ENCODE results near the gene NF2. TPM values are rescaled to one million over a fixed set of nuclear protein-coding genes. Genes with fewer than 3 reads are reported as not detected.

Gene NF2
- total RNA-seq, 1 experiment from 2014 or later: 40.5 TPM

DNA sequence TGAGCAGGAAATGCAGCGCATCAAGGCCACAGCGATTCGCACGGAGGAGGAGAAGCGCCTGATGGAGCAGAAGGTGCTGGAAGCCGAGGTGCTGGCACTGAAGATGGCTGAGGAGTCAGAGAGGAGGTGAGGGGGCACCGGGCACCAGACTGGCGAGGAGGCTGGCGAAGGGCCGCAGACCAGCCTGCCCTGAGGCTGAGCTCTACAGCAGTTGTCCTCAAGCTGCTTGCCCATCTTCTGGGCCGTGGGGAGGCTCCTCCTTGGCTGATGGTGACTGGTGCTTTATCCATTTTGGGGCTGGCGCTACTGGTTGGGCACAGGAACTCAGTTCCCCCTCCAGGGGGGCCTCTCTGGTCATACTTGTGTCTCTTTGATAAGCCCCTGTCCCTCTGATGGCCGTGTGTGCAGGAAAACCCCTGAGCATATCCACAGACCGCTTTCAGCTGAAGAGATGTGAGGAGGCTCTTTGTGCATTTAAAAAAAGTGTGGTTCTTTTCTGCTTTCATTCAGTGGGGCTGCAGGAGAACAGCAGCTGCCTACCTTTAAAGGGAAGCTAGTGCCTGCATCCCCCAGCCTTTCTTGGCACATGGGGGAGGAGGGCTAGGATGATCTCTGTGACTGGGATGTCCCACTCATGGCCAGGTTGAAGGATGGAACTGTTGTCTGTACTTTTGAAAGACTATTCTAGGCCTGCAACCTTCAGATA is 70.1 kb downstream of the NF2 start:
- Histone ChIP-seq H3K27me3 (replicated peaks; ENCODE audit: insufficient read depth, low read depth, low read length, poor library complexity) (no peaks in the 10 kb centered on the region), H3K9me3 (ENCODE audit: low read depth, low read length, poor library complexity, severe bottlenecking) (no peaks in the 10 kb centered on the region), H3K36me3 (ENCODE audit: insufficient read depth, low read length, poor library complexity, severe bottlenecking) (peaks cover 22% of the 10 kb centered on the region), H3K27ac (ENCODE audit: low read depth, low read length, poor library complexity, severe bottlenecking) (no peak overlapping the region), H3K4me3 (ENCODE audit: low read depth, low read length, poor library complexity, severe bottlenecking) (no peak overlapping the region), H3K4me1 (ENCODE audit: insufficient read depth, low read length, poor library complexity, severe bottlenecking) (peaks cover 3% of the 10 kb centered on the region)
- CTCF ChIA-PET: interaction anchor here (0.6 kb wide), 1 partner anchor 53 kb away, joined by 4 read pairs; no protein-coding TSS in a partner anchor
- BruUV-seq (replicated peaks): no TSS peak
- no peak for DNase-seq (ENCODE audit: low spot score)
- POLR2A ChIA-PET (ENCODE audit: low non-redundant PET): no interaction called here
- TF ChIP-seq EZH2 (IDR thresholded peaks at IDR 0.05; ENCODE audit: borderline replicate concordance, low read depth, low read length, poor library complexity, severe bottlenecking): no peak
- TF ChIP-seq, protein P1, sequence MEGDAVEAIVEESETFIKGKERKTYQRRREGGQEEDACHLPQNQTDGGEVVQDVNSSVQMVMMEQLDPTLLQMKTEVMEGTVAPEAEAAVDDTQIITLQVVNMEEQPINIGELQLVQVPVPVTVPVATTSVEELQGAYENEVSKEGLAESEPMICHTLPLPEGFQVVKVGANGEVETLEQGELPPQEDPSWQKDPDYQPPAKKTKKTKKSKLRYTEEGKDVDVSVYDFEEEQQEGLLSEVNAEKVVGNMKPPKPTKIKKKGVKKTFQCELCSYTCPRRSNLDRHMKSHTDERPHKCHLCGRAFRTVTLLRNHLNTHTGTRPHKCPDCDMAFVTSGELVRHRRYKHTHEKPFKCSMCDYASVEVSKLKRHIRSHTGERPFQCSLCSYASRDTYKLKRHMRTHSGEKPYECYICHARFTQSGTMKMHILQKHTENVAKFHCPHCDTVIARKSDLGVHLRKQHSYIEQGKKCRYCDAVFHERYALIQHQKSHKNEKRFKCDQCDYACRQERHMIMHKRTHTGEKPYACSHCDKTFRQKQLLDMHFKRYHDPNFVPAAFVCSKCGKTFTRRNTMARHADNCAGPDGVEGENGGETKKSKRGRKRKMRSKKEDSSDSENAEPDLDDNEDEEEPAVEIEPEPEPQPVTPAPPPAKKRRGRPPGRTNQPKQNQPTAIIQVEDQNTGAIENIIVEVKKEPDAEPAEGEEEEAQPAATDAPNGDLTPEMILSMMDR (conservative IDR thresholded peaks at IDR 0.05; ENCODE audit: low read depth, low read length): no peak
- intact Hi-C loops (cut with micrococcal nuclease; ENCODE audit: unreplicated experiment): no loop called here

DNA sequence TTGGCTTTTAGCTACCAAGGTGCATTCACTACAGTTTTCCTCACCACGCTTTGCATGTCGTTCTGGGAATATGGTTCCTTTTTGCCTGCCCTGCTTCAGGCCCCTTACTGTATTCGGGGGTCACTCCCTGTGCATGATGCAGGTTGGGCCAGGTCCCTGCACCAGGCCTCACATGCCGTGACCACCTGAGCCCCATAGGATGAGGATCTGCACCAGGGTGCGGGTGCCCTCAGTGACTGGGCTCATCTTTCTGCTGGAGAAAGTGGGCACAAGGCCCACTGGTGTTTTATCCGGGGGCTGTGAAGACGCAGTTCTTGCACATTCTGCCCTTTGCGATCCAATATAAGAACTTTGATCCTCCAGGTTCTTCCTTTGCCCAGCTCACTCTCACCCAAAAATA is 70.7 kb downstream of the NF2 start:
- intact Hi-C loops (cut with micrococcal nuclease; ENCODE audit: unreplicated experiment): no loop called here
- Histone ChIP-seq H3K4me3 (ENCODE audit: low read depth, low read length, poor library complexity, severe bottlenecking) (no peak overlapping the region), H3K9me3 (ENCODE audit: low read depth, low read length, poor library complexity, severe bottlenecking) (no peaks in the 10 kb centered on the region), H3K36me3 (ENCODE audit: insufficient read depth, low read length, poor library complexity, severe bottlenecking) (peaks cover 22% of the 10 kb centered on the region), H3K27ac (ENCODE audit: low read depth, low read length, poor library complexity, severe bottlenecking) (no peak overlapping the region), H3K27me3 (replicated peaks; ENCODE audit: insufficient read depth, low read depth, low read length, poor library complexity) (no peaks in the 10 kb centered on the region), H3K4me1 (ENCODE audit: insufficient read depth, low read length, poor library complexity, severe bottlenecking) (peaks cover 3% of the 10 kb centered on the region)
- no peak for TF ChIP-seq EZH2 (IDR thresholded peaks at IDR 0.05; ENCODE audit: borderline replicate concordance, low read depth, low read length, poor library complexity, severe bottlenecking)
- TF ChIP-seq, protein P1 (conservative IDR thresholded peaks at IDR 0.05; ENCODE audit: low read depth, low read length): no peak
- CTCF ChIA-PET: no interaction called here
- no TSS peak for BruUV-seq (replicated peaks)
- POLR2A ChIA-PET (ENCODE audit: low non-redundant PET): no interaction called here
- DNase-seq (ENCODE audit: low spot score): no peak

DNA sequence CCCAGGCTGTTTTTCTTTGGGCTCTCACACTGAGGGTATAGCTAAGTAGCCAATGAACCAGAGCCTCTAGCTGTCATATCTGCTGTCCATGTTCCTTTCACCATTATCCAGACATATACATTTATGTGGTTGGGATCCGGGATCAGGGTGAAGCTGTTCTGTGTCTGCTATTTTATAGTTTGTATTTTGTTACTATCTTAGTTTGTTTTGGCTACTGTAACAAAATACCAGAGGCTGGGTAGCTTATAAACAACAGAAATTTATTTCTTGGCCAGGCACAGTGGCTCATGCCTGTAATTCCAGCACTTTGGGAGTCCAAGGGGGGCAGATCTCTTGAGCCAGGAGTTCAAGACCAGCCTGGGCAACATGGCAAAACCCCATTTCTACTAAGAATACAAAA is 75.9 kb downstream of the NF2 start:
- CTCF ChIA-PET: no interaction called here
- H3K27ac ChIP-seq (ENCODE audit: low read depth, low read length, poor library complexity, severe bottlenecking): no peak overlapping the region
- no peaks in the 10 kb centered on the region for H3K4me1 ChIP-seq (ENCODE audit: insufficient read depth, low read length, poor library complexity, severe bottlenecking)
- DNase-seq (ENCODE audit: low spot score): no peak
- TF ChIP-seq EZH2 (IDR thresholded peaks at IDR 0.05; ENCODE audit: borderline replicate concordance, low read depth, low read length, poor library complexity, severe bottlenecking): no peak
- TF ChIP-seq, protein P1 (conservative IDR thresholded peaks at IDR 0.05; ENCODE audit: low read depth, low read length): no peak
- H3K9me3 ChIP-seq (ENCODE audit: low read depth, low read length, poor library complexity, severe bottlenecking): no peaks in the 10 kb centered on the region
- peaks cover 16% of the 10 kb centered on the region for H3K36me3 ChIP-seq (ENCODE audit: insufficient read depth, low read length, poor library complexity, severe bottlenecking)
- intact Hi-C loops (cut with micrococcal nuclease; ENCODE audit: unreplicated experiment): no loop called here
- H3K4me3 ChIP-seq (ENCODE audit: low read depth, low read length, poor library complexity, severe bottlenecking): no peak overlapping the region
- BruUV-seq (replicated peaks): no TSS peak
- no peaks in the 10 kb centered on the region for H3K27me3 ChIP-seq (replicated peaks; ENCODE audit: insufficient read depth, low read depth, low read length, poor library complexity)
- POLR2A ChIA-PET (ENCODE audit: low non-redundant PET): no interaction called here
